ENCODE results near the gene ARL6IP6. TPM values are rescaled to one million over a fixed set of nuclear protein-coding genes. Genes with fewer than 3 reads are reported as not detected.

ARL6IP6 gene
- total and polyA plus RNA-seq, 2 of the 13 experiments (the other 11 are each of a cell fraction or from before 2014, with no cell fraction given): 45.0 to 65.9 TPM

- TF ChIP-seq ZSCAN30 (CRISPR knock-in tag; IDR thresholded peaks at IDR 0.05) (0 out of 2 replicates have a peak, but pooled peaks have one; percentile 78), NCOR1 (IDR thresholded peaks at IDR 0.05; ENCODE audit: borderline replicate concordance, low read length) (0 out of 2 replicates have a peak, but pooled peaks have one; percentile 11), ZNF260 (CRISPR knock-in tag; IDR thresholded peaks at IDR 0.05; ENCODE audit: borderline replicate concordance, low read depth) (no peak), FLYWCH1 (CRISPR knock-in tag; IDR thresholded peaks at IDR 0.05) (no peak), MAFF (IDR thresholded peaks at IDR 0.05; ENCODE audit: low read depth, low read length) (no peak), ZNF710 (CRISPR knock-in tag; IDR thresholded peaks at IDR 0.05; ENCODE audit: borderline replicate concordance) (peak; percentile 90)
Observed at GRCh38 chr2:152718076-152718908, at the start of gene ARL6IP6 (continued).

GRCh38 chr2:152674334-152674733, 44.1 kb upstream of the ARL6IP6 start:
- no peak for DNase-seq (ENCODE audit: low spot score)
- no peak for FAIRE-seq
- no TSS peak for BruUV-seq (replicated peaks)
- TF ChIP-seq RBM22 (optimal IDR thresholded peaks at IDR 0.05; ENCODE audit: low read length) (peak; percentile 26), XBP1 (CRISPR knock-in tag; IDR thresholded peaks at IDR 0.05) (no peak), GLI4 (CRISPR knock-in tag; IDR thresholded peaks at IDR 0.05; ENCODE audit: borderline replicate concordance) (no peak), RFX3 (CRISPR knock-in tag; IDR thresholded peaks at IDR 0.05) (no peak), ZNF3 (CRISPR knock-in tag; IDR thresholded peaks at IDR 0.05) (no peak)
- no peak overlapping the region for H3K4me2 ChIP-seq (ENCODE audit: low read depth, low read length)
- CTCF ChIA-PET (ENCODE audit: low intra/inter-chr PET ratio, low total read pairs): no interaction called here
- intact Hi-C loops (cut with micrococcal nuclease; ENCODE audit: unreplicated experiment): no loop called here
- no peaks in the 10 kb centered on the region for H3K79me2 ChIP-seq (ENCODE audit: insufficient read depth, low read length)
- H4K20me1 ChIP-seq (ENCODE audit: insufficient read depth, low read length): no peaks in the 10 kb centered on the region
- no peaks in the 10 kb centered on the region for H3K9me3 ChIP-seq (ENCODE audit: low read length)
- H3K36me3 ChIP-seq (replicated peaks in 1 of 2; ENCODE audit: control insufficient read depth in 1 of 2, insufficient read depth in 2 of 2, low read length in 2 of 2): peaks cover 19 to 93% of the 10 kb centered on the region in 2 experiments
- no peak overlapping the region for H3K27ac ChIP-seq (ENCODE audit: extremely low read length, insufficient read depth, low read length)
- no peak for ATAC-seq
- WGBS (ENCODE audit: low lambda C conversion rate): 98% methylated on average over 4 of the region's 4 CpGs
- in situ Hi-C loops (cut with HindIII; ENCODE audit: extremely low pct_ligation_motif_present, low pct_unique_long_range_greater_than_20kb): loop anchor here (25.0 kb wide), 1 partner anchor 1212 kb away; no protein-coding TSS in a partner anchor
- H2AFZ ChIP-seq (ENCODE audit: low read length): no peak overlapping the region
- no peak overlapping the region for H3K4me3 ChIP-seq (replicated peaks in 1 of 3; ENCODE audit: insufficient read depth in 1 of 3, low read depth in 2 of 3, low read length in 3 of 3)
- H3K9ac ChIP-seq (ENCODE audit: insufficient read depth, low read depth, low read length): no peak overlapping the region
- H3K27me3 ChIP-seq (ENCODE audit: control insufficient read depth in 1 of 2, insufficient read depth in 2 of 2, low read length in 2 of 2): no peaks in the 10 kb centered on the region
- POLR2A ChIA-PET: no interaction called here
- no peaks in the 10 kb centered on the region for H3K4me1 ChIP-seq (ENCODE audit: insufficient read depth, low read length)
